Progenitor cell of endocrine pancreas (in vitro differentiated cells): ENCODE results near the gene CLEC2B. TPM values are rescaled to one million over a fixed set of nuclear protein-coding genes. Genes with fewer than 3 reads are reported as not detected.

Source experiments
- DNase-seq: peaks from one replicate; pipeline ENCODE4 v3.0.0; 2021; ENCODE audit warnings: low spot score; ENCODE audit not compliant: unreplicated experiment
- H3K27ac Mint-ChIP-seq: 2 replicates; pipeline ENCODE4 v1.8.0; 2021; ENCODE audit warnings: mild to moderate bottlenecking, moderate library complexity, mixed read lengths
- H3K27me3 Mint-ChIP-seq: 2 replicates; pipeline ENCODE4 v1.8.0; 2021; ENCODE audit warnings: mixed read lengths
- H3K36me3 Mint-ChIP-seq: 2 replicates; pipeline ENCODE4 v1.8.0; 2022; ENCODE audit warnings: mixed read lengths; ENCODE audit not compliant: insufficient read depth
- H3K4me1 Mint-ChIP-seq: 2 replicates; pipeline ENCODE4 v1.8.0; 2021; ENCODE audit warnings: low read depth, mixed read lengths
- H3K4me3 Mint-ChIP-seq: 2 replicates; pipeline ENCODE4 v1.8.0; 2021; ENCODE audit warnings: low read depth, mild to moderate bottlenecking, moderate library complexity, mixed read lengths
- H3K9me3 Mint-ChIP-seq: 2 replicates; pipeline ENCODE4 v1.8.0; 2021; ENCODE audit warnings: low read depth, mixed read lengths
- CTCF ChIP-seq: fragments of 200-600 bp; sonication (generic); IDR thresholded peaks from one replicate; pipeline ENCODE4 v1.5.0; 2021; ENCODE audit warnings: antibody characterized with exemption, mild to moderate bottlenecking; ENCODE audit not compliant: unreplicated experiment
- total RNA-seq: library from RNA; stranded (reverse); gene quantifications from 2 replicates; pipeline ENCODE4 v1.2.1, GENCODE V29; 2021

CLEC2B gene
- total RNA-seq, 1 donor from 2014 or later = not detected

- DNase-seq = no peak
- TF ChIP-seq CTCF = no peak
- no peaks in the 10 kb centered on the region for H3K36me3 Mint-ChIP-seq
- H3K9me3 Mint-ChIP-seq = peaks cover 5% of the 10 kb centered on the region
- no peak overlapping the region for H3K27ac Mint-ChIP-seq
- H3K4me3 Mint-ChIP-seq = no peak overlapping the region
- peaks cover 11% of the 10 kb centered on the region for H3K4me1 Mint-ChIP-seq
- no peaks in the 10 kb centered on the region for H3K27me3 Mint-ChIP-seq
Observed at GRCh38 chr12:9805883-9806282, 63.3 kb downstream of the CLEC2B start.

Other genes starting within 250 kb of the CLEC2B start
- 23.5 and 31.0 TPM in 2 replicates for gene CLEC2D, start 199.6 kb downstream of the CLEC2B start, total RNA-seq
- not detected in 2 replicates for gene CLECL1, start 136.3 kb downstream of the CLEC2B start, total RNA-seq
- not detected in 2 replicates for gene CD69, start 108.5 kb downstream of the CLEC2B start, total RNA-seq
- not detected in 2 replicates for gene KLRF1, start 41.9 kb downstream of the CLEC2B start, total RNA-seq
- gene KLRF2, start 12.1 kb upstream of the CLEC2B start, total RNA-seq = not detected in 2 replicates
- not detected in 2 replicates for gene CLEC2A, start 63.0 kb upstream of the CLEC2B start, total RNA-seq
- gene CLEC12A, start 102.1 kb upstream of the CLEC2B start, total RNA-seq = not detected in 2 replicates
- not detected in 2 replicates for gene CLEC1B, start 129.8 kb upstream of the CLEC2B start, total RNA-seq
- gene CLEC12B, start 141.3 kb upstream of the CLEC2B start, total RNA-seq = not detected in 2 replicates
- not detected in 2 replicates for gene CLEC9A, start 161.3 kb upstream of the CLEC2B start, total RNA-seq
- not detected in 2 replicates for gene CLEC1A, start 229.6 kb upstream of the CLEC2B start, total RNA-seq